T1000 (cell line): Measurements from ENCODE around the gene KDM4F.

ENCODE experiments used
- DNase-seq: peaks from one replicate; lab custom pipeline; 2025; ENCODE audit warnings: mixed read lengths; lab: John Stamatoyannopoulos, UW

Gene KDM4F

GRCh38 chr11:95065336-95065735 is 16.1 kb downstream of the KDM4F start:
- no peak for DNase-seq

GRCh38 chr11:95066716-95067038 is 17.5 kb downstream of the KDM4F start, which contains the start of gene SRSF8:
TSS of gene SRSF8 (plus strand) at chr11:95066919. CDS start at chr11:95067227, 308 bp downstream.
- DNase-seq = no peak

- DNase-seq = peak; percentile 33
These were observed 18.0 kb downstream of the KDM4F start for GRCh38 chr11:95067039-95067840.

GRCh38 chr11:95067841-95068219 is 18.6 kb downstream of the KDM4F start:
- DNase-seq = no peak

GRCh38 chr11:95068549-95068948 is 19.3 kb downstream of the KDM4F start:
- peak; percentile 21 for DNase-seq

- no peak for DNase-seq
These were observed 21.2 kb downstream of the KDM4F start for GRCh38 chr11:95070471-95070870.

GRCh38 chr11:95072948-95073347 is 23.7 kb downstream of the KDM4F start:
- no peak for DNase-seq

- DNase-seq = no peak
These were observed 25.8 kb downstream of the KDM4F start for GRCh38 chr11:95074792-95075563.

GRCh38 chr11:95076416-95076815 is 27.2 kb downstream of the KDM4F start:
- no peak for DNase-seq

- no peak for DNase-seq
These were observed 27.8 kb downstream of the KDM4F start for GRCh38 chr11:95076981-95077380.

- DNase-seq = no peak
These were observed 29.3 kb downstream of the KDM4F start for GRCh38 chr11:95078526-95078925.

GRCh38 chr11:95081010-95081409 is 31.8 kb downstream of the KDM4F start:
- no peak for DNase-seq

- no peak for DNase-seq
These were observed 32.2 kb downstream of the KDM4F start for GRCh38 chr11:95081412-95081811.

GRCh38 chr11:95082576-95083001 is 33.4 kb downstream of the KDM4F start:
- DNase-seq = no peak

GRCh38 chr11:95084509-95084908 is 35.3 kb downstream of the KDM4F start:
- DNase-seq = no peak

- DNase-seq = no peak
These were observed 36.0 kb downstream of the KDM4F start for GRCh38 chr11:95085117-95085816.

GRCh38 chr11:95086151-95086550 is 36.9 kb downstream of the KDM4F start:
- DNase-seq = no peak

- DNase-seq = no peak
These were observed 37.8 kb downstream of the KDM4F start for GRCh38 chr11:95086836-95087570.

GRCh38 chr11:95088946-95089619 is 39.9 kb downstream of the KDM4F start:
- no peak for DNase-seq

GRCh38 chr11:95089620-95090542 is 40.7 kb downstream of the KDM4F start, which contains the start of gene ENDOD1:
TSS of gene ENDOD1 (plus strand) at chr11:95089846. CDS start at chr11:95089928, 82 bp downstream.
- peak; percentile 43 for DNase-seq
